GM21529 (cell line): Measurements from ENCODE around the gene CBR3.
A peak's percentile ranks its signal among the peaks of the same experiment; 100 is the strongest.
"Not testable (repeated sequence)": the region's sequence is repeated elsewhere in the genome, so short reads cannot be mapped to it uniquely, and the experiment has no call there.

Source experiments
- ATAC-seq: cut with Tn5 transposase; IDR thresholded peaks from one replicate; pipeline ENCODE4 v1.9.1; 2021; ENCODE audit not compliant: unreplicated experiment

Gene CBR3

DNA sequence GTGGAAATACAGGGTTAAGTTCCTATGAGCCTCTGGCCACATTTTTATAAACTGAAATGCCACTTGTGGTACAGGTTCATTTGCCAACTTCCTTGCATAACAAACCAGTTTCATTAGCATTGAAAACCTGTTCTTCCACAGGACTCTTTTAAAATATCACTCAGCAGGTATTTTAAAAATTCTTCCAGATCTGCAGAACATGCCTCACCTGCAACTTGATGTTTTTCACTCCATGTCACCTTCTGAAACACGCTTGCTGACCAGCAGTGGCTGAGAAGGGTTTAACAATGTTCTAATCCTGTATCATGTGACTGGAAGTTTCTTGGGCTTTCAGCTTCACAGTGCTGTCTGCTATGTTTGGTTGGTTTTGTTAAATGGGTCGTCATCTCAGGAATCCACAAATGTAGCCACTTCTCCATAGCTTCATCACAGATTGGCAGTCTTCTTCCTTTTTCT lies 17.6 kb upstream of the CBR3 start:
- ATAC-seq, result no peak

- ATAC-seq, result no peak
Observed at GRCh38 chr21:36120304-36120888, 14.5 kb upstream of the CBR3 start.

DNA sequence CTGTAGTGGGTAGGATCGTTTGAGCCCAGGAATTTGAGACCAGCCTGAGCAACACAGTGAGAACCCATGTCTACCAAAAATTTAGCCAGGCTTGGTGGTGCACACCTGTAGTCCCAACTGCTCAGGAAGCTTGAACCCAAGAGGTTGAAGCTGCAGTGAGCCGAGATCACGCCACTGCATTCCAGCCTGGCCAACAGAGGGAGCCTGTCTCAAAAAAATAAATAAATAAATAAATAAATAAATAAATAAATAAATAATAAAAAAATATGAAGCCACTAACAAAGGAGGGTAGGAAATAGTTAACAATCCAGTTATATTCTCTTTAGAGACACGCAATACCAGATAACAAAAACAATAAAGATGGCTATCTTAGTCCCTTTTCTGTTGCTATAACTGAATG lies 11.9 kb upstream of the CBR3 start:
- no peak for ATAC-seq

GRCh38 chr21:36124395-36124794 lies 10.5 kb upstream of the CBR3 start:
- no peak for ATAC-seq

- ATAC-seq, result no peak
Observed at GRCh38 chr21:36125512-36126207, 9.2 kb upstream of the CBR3 start.

DNA sequence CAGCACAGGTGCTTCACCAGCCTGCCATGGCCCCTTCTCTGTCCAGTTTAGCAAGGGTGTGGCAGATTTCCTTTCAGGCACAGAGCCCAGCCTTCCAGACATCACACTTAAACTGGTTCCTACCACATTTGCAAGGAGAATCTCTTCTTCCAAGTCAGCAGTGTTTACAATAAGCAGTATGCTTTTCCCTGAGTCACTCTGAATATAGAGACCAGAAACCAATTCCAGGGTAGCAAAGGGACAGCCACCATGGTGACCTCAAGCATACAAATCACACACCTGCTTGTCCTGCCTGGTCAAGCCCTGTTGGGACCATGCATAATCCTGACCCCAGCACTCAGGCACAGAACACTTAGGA lies 8.7 kb upstream of the CBR3 start:
- ATAC-seq, result no peak

DNA sequence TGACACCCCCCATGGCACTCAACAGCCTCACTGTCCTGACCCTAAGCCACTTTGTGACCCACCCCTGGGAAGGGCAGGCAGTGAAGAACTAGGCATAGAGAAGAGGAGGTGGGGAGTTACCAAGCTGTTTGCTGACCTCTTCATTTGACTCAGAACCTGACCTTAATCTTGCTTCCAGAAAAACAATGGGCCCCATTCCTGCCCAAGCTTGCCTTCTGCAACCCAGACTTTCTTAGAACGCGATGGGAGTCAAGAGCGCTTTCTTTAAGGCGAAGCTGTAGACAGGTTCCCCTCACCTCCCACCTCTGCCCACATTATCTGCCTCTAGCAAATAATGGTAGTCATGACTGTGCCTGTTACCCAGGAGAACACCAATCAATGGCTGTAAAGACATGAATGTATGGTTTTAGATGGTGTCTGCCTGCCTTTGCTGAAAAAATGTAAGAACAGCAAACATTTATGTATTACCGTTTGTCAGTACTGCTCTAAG lies 8.2 kb upstream of the CBR3 start:
- ATAC-seq, result no peak

DNA sequence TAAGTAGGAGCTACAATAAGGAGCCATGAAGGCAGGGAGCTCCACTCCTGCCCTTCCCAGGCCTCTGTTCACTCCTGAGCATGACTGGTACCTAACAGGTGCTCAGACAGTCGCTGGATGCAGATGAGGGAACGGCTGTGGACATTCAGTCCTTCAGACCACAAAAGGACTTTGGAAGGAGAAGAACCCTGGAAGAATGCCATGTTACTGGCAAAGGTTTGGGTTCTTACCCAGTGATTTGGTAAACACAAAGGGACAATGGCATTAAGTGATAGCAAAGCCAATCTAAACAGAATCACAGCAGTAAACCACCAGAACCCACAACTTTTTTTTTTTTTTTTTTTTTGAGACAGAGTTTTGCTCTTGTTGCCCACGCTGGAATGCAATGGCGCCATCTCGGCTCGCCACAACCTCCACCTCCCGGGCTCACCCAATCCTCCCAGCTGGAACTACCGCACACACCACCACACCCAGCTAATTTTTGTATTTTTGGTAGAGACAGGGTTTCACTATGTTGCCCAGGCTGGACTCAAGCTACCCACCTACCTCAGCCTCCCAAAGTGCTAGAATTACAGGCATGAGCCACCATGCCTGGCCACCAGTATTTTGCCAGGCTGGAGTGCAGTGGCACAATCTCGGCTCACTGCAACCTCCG lies 7.5 kb upstream of the CBR3 start:
- ATAC-seq, result no peak

GRCh38 chr21:36127977-36128376 lies 6.9 kb upstream of the CBR3 start:
- no peak for ATAC-seq

DNA sequence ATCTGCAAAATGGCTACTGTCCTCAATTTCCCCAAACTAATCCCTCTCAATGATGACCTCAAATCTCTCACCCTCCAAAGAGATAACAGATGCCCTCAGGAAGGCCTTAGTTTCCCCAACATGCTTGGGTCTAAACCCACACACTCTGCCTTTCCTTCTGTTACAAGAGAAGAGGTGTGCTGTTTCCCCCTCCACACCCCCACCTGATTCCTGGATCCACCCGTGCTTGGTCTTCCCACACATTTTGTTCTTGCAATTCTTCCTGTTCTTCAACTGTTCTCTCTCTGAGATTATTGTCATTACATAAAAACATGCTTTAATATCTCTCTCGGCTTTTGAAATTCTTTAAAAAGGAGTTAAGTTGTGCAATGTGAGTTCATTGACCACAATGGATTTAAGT lies 5.7 kb upstream of the CBR3 start:
- ATAC-seq, result no peak

DNA sequence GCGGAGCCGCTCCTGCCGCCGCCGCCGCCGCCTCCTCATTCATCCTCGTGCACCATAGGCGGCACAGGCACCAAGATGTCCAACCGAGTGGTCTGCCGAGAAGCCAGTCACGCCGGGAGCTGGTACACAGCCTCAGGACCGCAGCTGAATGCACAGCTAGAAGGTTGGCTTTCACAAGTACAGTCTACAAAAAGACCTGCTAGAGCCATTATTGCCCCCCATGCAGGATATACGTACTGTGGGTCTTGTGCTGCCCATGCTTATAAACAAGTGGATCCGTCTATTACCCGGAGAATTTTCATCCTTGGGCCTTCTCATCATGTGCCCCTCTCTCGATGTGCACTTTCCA lies 4.5 kb upstream of the CBR3 start:
- ATAC-seq, result not testable (repeated sequence)

GRCh38 chr21:36130839-36131238 lies 4.0 kb upstream of the CBR3 start:
- not testable (repeated sequence) for ATAC-seq

- ATAC-seq, result no peak
Observed at GRCh38 chr21:36132696-36133095, 2.2 kb upstream of the CBR3 start.

DNA sequence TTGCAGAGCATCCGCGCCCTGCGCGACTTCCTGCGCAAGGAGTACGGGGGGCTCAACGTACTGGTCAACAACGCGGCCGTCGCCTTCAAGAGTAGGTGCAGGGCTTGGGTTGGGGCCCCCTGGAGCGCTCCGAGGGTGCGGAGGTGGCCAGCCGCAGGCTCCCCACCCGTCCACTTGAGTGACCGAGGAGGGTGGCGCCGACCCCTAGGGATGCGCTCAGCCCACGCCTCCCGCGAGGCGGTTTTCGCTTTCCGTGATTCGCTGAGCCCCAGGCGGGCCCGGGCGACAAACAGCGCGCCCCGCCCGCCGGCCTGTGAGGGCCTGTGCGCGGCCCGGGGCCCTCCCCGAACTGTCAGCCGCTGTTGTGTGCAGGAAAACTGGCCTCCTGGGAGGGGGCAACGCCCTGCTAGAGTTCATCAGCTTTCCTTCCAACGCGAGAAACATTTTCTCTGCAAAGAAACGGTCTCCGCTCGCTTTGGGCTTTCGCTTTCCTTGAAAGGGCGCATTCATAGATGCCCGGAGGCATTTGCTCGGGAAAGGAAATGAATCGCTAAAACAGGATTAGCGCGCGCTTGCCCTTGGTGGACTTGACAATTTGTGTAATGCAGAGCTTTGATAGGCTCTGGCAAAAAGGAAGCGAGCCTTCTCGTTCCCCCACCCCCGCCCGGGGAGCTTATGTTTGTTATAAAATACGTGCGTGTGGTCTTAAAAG lies 668 bp downstream of the CBR3 start:
- peak; percentile 50 for ATAC-seq

DNA sequence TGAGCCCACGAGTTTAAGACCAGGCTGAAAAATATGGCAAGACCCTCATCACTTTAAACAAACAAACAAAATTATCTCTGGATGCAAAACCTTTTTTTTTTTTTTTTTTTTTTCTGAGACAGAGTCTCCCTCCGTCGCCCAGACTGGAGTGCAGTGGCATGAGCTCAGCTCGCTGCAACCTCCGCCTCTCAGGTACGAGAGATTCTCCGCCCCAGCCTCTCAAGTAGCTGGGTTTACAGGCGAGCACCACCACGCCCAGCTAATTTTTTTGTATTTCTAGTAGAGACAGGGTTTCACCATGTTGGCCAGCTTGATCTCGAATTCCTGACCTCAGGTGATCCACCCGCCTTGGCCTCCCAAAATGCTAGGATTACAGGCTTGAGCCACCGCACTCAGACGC lies 4.9 kb downstream of the CBR3 start:
- ATAC-seq, result not testable (repeated sequence)

DNA sequence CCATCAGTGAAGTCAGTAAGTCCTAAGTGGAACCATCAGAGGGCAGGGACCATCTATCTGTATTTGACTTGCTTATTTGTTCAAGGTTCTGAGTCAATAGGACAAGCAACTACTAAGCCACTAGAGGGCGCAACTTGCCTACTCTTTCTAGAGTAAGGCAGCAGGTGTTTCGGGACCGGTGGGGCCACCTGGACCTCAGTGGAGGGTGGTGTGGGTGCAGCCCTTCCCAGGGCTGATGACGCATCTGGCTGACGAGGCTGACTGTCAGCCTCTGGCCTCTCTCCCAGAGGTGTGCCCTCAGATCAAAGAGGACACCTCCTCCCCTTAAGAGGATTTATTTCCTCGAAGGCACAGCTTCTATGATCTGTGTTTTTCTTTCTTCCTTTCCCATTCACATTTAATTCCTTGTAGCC lies 6.6 kb downstream of the CBR3 start:
- peak; percentile 93 for ATAC-seq

- not testable (repeated sequence) for ATAC-seq
Observed at GRCh38 chr21:36144233-36144632, 9.4 kb downstream of the CBR3 start.

DNA sequence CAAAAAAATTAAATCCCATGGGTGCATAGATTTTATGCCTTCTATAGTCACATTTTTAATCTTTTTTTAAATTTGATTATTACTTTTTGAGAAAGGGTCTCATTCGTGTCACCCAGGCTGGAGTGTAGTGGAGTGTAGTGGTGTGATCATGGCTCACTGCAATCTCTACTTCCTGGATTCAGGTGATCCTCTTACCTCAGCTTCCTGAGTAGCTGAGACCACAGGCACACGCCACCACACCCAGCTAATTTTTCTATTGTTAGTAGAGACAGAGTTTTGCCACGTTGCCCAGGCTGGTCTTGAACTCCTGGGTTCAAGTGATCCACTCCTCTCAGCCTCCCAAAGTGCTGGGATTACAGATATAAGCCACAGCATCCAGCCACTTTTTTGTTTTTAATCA lies 10.4 kb downstream of the CBR3 start:
- ATAC-seq, result no peak

DNA sequence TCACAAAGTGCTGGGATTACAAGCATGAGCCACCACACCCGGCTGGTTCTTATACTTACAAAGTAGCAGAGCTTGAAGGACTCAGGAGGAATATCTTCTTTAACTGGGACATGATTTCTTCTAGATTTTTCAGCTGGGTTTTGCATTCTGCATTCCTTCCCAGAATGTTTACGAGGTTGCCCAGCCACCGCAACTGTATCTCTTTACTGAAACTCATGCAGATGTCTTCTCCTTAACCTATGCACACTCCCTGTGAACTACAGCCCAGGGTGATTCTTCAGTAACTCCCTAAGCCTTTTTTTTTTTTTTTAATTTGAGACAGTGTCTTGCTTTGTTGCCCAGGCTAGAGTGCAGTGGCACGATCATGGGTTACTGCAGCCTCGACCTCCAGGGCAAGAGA lies 13.0 kb downstream of the CBR3 start:
- ATAC-seq, result no peak

DNA sequence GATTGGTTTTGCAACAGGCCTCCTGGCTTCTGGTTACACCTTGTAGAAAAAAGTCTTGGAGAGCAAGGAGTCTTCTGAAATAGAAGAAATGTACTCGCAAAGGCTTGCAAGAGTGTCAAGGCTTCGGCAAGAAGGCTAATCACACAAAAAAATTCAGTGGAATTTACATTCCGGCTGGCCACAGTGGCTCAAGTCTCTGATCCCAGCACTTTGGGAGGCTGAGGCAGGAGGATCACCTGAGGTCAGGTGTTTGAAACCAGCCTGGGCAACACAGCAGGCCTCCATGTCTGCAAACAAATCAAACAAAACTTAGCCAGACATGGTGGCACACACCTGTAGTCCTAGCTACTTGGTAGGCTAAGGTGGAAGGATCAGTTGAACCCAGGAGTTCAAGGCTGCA lies 14.0 kb downstream of the CBR3 start:
- no peak for ATAC-seq

- peak; percentile 75 for ATAC-seq
Observed at GRCh38 chr21:36149788-36150711, 15.2 kb downstream of the CBR3 start.
